Cerebellar cortex (tissue), 1 donor: ENCODE measurements around the gene SLC26A6.
A peak's percentile ranks its signal among the peaks of the same experiment; 100 is the strongest.

Experiments
- DNase-seq: peaks from one replicate; pipeline ENCODE4 v3.0.0-alpha.2; 2015; ENCODE audit warnings: low spot score

Gene SLC26A6, protein sequence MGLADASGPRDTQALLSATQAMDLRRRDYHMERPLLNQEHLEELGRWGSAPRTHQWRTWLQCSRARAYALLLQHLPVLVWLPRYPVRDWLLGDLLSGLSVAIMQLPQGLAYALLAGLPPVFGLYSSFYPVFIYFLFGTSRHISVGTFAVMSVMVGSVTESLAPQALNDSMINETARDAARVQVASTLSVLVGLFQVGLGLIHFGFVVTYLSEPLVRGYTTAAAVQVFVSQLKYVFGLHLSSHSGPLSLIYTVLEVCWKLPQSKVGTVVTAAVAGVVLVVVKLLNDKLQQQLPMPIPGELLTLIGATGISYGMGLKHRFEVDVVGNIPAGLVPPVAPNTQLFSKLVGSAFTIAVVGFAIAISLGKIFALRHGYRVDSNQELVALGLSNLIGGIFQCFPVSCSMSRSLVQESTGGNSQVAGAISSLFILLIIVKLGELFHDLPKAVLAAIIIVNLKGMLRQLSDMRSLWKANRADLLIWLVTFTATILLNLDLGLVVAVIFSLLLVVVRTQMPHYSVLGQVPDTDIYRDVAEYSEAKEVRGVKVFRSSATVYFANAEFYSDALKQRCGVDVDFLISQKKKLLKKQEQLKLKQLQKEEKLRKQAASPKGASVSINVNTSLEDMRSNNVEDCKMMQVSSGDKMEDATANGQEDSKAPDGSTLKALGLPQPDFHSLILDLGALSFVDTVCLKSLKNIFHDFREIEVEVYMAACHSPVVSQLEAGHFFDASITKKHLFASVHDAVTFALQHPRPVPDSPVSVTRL

GRCh38 chr3:48635222-48636021 lies at the start of gene SLC26A6:
Gene SLC26A6, minus strand, starts transcription at chr3:48635461. Its CDS starts 68 bp downstream, at chr3:48635393.
- DNase-seq: peak; percentile 94

DNA sequence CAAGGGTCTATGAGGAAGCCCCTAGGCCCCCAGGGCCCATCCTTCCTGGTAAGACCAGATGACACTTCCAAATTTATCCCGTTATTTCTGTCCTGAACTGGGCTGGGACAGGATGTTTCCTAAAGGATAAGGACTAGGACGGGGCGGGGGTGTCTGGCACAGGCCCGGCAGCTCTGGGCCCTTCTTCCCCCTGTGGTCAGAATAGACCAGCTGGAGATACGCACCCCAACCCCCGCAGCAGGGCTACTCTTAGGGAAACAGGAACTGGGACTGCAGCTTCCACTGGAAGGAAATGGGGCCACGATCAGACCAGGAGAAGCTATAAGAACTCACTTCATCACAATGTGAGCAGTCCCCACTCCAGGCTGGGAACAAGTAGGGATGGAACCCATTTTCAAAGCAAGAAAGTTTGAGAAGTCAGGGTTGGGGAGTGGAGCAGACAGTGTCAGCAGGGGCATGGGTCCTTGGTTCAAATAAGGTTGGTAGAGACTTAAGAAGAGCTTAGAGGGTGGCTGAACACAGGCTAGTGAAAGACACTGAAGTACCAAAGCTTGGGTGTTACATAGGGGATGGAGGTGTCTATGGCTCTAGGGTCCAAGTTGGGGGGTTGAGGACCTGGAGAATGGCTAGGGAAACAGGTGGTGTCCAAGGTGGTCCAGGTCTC lies 49.4 kb upstream of the SLC26A6 start:
- no peak for DNase-seq

DNA sequence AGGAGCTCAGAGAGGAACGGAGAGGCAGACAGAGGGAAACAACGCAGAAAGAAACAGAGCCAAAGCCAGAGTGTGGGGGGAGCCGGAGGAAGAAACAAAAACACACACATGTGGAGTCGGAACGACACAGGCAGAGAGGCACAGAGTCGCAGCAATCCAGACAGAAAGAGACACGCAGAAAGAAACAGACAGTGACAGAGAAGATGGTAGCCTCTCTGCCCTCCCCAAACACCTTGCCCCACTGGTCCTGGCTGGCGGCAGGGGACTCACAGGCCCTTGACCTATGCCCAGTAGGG lies 48.7 kb upstream of the SLC26A6 start:
- DNase-seq: no peak

- no peak for DNase-seq
These were observed 47.5 kb upstream of the SLC26A6 start for GRCh38 chr3:48682786-48683185.

- no peak for DNase-seq
These were observed 46.8 kb upstream of the SLC26A6 start for GRCh38 chr3:48681974-48682610.

- no peak for DNase-seq
These were observed 46.2 kb upstream of the SLC26A6 start for GRCh38 chr3:48681541-48681880.

- DNase-seq: no peak
These were observed 45.7 kb upstream of the SLC26A6 start for GRCh38 chr3:48680811-48681540.

DNA sequence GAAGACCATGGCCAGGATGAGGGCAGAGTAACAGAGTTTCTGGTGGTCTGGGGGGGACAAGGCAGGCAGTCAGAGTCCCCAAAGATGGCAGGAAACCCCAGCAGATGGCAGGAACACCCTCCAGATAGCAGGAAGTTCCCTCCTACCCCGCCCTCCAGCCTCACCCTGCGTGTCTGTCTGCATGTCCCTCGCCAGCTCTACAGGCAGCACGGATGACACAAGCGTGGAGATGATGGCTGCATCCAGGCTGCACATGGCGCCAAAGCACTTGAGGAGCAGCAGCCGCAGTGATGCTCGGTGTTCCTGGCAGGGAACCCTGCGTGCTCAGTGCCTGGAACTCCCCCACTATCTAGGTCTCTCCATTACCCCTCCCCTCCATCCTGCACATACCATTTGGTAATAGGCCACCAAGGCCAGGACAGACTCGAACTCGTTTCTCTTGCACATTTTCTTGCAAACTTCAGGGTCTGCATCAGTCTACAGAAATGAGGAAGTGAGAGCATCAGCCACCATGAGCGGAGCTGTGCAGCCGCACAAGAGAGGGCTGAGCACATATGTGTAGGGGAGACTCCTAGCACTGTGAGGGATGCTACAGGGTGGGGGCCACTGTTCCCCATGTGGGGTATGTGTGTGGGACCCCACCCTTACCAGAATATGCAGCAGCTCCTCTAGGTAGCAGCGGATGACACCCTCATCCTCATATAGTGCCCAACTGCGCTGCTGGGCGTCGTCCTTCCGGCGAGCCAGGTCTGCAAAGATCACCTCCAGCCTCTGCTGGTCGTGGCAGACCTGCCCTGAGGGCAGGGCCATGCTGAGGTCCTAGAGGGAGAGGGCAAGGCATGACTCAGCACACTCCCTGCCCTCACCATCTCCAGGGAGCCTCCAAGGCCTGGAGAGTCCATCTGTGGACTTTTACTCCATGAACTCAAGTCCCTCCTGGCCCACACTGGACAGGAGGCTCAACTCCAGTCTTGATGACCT lies 44.4 kb upstream of the SLC26A6 start:
- no peak for DNase-seq

DNA sequence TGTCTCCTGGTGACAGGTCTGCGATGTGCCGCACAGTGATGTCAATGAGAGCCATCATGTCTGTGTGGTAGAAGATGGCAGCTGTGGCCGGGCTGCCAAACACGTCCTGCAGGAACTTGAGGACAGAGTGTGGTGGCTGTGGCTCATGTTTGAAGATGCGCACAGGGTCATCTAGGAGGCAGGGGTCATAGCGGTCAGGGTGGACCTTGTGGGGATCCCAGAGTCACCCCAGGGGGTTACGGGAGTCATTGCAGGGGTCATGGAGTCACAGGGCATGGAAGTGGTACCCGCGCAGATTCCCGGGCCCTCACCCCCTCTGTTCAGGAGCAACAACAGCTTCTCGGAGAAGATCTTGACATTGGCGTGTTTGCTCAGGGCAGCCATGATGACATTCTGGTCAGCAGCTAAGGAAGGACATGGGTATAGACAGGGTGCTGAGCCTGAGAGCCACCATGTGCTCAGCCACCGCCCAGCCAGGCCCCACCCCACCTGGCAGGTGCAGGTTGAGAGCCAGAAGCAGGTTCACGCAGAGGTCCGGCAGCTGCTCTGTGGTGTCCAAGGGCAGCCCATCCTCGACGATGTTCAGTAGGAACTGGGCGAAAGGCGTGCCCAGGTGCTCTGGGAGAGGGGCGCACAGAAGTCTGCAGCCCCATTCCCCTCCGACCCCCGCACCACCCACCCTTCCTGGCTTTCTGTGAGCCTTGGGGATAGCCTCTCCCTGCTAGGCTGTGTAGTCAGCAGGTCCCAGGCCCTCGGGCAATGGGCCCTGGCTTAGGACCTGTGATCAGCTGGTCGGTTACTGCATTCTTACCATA lies 43.5 kb upstream of the SLC26A6 start:
- no peak for DNase-seq

GRCh38 chr3:48678056-48678455 lies 42.8 kb upstream of the SLC26A6 start:
- no peak for DNase-seq

- DNase-seq: no peak
These were observed 39.2 kb upstream of the SLC26A6 start for GRCh38 chr3:48674505-48674904.

- no peak for DNase-seq
These were observed 37.3 kb upstream of the SLC26A6 start for GRCh38 chr3:48672522-48672921.

DNA sequence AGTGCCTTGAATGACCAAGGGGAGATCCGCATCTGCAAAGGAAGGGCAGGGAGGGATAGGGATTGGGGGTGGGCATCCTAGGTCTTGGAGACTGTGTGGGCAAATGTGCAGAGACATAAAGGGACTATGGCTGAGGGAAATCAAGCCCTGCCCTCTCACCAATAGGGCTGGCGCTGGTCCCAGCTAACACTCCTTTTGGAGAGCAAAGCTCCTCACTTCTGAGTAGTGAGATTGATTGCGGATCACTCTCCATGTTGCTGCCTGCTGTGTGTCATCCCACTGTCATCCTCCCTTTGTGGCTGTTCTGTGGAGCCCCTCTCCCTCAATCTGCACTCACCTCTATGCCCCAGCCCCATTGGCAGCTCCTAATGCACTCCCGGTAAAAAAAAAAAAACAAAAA lies 29.7 kb upstream of the SLC26A6 start:
- DNase-seq: no peak

DNA sequence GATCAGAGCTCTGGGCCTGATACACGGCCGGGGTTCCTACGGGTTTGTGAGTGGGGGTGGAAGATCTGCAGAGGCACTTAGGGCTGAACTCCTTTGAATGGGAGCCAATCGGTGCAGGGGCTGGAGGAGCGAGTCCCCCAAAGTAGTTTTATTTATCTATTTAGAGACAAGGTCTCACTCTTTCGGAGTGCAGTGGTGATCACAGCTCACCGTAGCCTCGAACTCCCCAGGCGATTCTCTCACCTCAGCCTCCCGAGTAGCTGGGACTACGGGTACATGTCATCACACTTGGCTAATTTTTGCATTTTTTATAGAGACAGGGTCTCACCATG lies 29.0 kb upstream of the SLC26A6 start:
- DNase-seq: no peak

DNA sequence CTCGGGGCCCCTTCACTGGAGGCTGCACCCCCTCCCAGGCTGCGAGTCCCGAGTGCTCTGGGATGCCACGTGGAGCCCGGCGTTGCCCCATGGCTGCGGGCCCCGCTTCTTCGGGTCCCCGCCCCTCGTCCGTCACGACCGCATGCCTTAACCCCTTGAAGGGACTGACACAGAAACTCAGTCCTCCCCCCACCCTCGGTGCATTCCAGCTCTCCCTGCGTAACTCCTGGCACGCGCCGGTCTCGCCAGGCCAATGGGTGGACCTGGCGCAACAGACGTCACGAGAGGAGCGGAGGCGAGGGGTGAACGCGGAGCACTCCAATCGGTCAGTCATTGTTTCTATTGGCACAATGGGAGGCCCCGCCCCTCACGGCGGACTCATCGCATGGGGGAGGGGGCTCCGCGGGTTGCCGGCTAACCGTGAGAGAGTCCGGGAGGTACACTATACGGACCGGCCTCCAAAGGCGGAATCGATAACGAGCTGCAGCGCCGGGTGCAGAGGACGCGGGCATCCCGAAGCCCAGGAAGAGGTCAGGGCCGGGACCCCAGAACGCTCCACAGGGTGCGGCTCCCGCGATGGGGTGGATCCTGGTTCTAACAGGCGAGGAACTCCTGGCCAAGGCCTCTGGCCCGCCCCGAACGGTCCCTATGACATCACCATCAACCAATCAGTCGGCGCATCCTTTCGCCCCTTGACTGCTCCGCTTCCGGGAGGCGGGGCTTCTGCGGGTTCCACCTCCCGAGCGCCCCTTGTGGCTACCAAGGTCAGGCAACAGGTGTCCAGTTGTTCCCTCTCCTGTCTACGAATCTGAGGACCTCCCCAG lies 28.4 kb upstream of the SLC26A6 start:
- DNase-seq: peak; percentile 99

- peak; percentile 87 for DNase-seq
These were observed 27.7 kb upstream of the SLC26A6 start, which contains the start of gene CELSR3 for GRCh38 chr3:48662753-48663488. Gene CELSR3, minus strand, starts transcription at chr3:48662886. Its CDS starts 252 bp downstream, at chr3:48662634.

GRCh38 chr3:48662145-48662752 lies 27.0 kb upstream of the SLC26A6 start:
- DNase-seq: peak; percentile 31
